Embryonic facial prominence (tissue), 1 donor: ENCODE data around the gene GGCX.

Experiments
- DNase-seq: peaks from one replicate; pipeline ENCODE4 v3.0.0-alpha.2; 2016; ENCODE audit errors: extremely low spot score

Gene GGCX

DNA sequence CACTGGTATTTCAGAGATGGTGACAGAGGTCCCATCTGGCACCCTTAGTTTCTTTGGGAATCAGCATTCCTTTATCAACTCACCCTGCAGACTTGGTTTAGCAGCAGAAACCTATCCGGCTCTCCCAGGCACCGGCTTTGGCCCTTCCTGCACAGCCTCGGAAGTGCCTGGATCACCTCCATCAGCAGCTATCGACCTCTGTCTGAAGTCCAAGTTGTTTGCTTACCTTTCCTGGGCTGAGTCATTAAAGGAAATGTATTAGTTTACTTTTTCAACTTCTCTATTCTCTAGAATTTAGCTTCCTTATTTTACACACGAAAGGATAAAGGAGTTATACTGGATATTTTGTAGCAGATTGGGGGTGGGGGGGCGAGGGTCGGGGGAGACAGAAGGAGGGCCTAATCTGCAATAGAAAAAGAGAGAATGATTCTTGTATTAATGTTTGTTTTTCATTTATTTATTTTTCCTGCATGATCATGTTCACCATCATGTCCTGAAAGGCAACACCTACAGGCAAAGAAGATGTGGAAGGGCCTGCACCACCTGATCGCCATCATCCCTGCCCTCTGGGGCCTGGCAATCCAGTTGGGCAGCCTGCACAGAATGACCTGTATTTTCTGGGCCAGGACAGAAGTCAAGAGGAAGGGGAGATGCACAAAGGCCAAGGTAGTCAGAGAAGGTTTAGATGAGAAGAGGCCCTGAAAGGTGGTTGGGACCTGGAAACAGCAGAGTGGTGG, 44.5 kb downstream of the GGCX start:
- no peak for DNase-seq

DNA sequence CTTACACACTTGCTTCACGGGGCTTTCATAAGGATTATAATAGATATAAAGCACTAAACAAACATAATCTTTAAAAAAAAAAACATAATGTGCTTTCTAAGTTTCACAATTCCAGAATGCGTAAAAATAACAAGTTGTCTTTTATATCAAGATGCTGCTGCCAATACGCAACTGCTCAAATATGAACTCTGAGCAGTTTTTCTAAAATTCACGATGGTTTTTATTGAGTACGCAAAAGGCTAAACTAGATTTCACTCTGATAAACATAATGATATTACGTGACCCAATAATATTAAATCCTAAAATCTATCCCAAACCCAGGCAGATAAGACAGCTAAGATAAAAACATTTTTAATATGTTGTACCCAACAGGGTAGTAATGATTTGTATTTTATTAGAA, 47.0 kb downstream of the GGCX start:
- no peak for DNase-seq

DNA sequence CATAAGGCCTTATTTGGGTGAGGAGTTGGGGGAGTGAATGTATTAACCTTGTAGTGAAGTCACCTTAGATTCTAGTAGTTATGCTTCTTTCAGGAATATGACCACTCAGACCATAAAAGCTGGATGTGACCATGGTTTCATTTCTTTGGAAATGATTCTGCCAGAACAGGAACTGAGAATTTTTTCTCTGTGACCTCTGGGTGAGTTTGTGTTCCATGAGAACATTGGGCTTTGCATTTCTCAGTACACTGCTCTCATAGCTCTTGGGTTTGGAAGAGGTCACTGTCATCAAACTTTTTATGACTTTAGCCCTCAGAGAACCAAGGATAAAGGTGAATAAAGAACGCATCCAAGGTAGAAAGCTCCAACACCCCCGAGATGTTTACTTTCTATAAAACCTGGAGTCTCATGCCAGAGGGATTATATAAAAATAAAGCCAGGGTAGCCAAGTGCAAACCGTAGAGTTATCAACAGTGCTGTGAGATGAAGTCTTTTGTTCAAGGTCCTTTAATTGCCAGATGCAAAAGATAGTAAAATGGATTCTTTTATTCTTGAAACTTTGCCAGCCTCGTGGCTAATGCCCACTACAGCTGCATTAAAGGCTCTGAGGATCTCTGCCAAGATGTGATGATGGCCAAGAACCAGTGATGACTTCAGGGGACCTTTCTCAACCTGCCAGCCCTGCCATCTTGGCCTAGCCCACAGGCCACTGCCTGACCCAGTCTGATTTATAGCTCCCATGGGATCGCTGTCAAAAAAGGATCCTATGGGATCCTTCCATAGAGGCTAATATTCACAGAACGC, 50.1 kb downstream of the GGCX start:
- DNase-seq: no peak

DNA sequence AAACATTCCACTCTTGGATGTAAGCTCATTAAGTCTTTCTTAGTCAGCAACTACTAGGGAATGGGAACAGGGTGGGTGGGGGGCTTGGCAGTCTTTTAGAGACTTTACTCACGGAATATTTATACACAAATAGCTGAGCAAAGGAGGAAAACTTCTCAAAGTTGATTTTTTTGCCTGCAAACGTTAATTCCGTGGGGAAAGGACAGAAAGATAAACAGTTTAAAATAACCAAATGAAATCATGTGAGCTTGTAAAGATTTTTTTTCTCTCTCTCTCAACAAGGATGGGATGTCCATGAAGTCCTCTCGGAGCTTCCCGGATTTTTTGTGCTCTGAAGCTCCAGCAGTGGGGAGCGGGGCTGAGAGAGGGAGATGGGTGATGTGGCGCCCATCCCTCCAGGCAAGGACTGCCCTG, 54.5 kb downstream of the GGCX start:
- no peak for DNase-seq

DNA sequence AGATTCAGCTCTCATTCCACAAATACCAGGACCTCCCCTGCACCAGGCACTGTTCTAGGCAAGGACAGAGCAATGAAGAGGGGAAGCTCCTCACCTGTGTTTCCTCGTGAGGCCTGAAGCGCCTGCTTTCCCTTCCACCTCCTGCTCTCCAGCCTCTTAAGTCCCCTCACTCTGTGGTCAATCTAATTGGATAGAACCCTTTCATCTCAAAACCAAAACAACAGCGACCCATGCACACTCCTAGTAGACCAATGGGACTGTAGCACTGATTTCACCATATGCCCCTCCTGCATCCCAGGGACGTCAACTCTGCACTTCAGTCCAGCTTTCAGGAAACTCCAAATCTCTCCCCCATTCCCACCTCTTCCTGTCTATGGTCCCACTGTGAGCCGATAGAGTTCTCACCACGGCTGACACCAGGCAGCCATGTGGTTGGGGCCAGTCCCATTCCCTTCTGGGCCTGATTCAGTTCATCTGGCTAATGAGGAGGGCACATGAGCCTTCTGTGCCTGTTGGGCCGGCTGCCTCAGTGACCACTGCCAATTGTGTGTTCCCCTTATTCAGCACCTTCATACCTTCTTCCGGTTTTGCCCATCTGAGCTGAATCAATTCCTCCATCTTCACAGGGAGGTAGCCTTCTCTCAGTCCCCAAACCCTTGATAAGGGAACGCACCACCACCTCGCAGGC, 55.6 kb downstream of the GGCX start:
- no peak for DNase-seq

DNA sequence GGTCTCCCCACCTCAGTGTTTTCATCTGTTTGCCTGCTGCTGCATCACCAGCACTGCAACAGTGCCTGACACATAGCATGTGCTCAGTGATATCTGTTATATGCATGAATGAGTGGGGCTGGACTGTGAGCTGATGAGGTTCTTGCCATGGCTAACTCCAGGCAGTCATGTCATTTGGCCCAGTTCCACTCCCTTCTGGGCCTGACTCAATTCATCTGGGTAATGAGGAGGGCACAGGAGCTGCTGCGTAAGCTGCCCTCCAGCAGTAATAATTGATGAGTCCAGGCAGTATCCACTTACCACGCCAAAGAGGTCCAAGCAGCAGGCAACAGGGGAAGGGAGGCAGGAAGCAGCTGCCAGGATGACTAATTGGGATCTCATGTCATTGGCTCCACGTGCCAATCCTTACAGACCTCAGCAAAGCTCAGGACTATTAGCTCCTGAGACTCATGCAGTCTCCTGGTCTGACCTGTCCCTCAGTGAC, 56.5 kb downstream of the GGCX start:
- DNase-seq: no peak

DNA sequence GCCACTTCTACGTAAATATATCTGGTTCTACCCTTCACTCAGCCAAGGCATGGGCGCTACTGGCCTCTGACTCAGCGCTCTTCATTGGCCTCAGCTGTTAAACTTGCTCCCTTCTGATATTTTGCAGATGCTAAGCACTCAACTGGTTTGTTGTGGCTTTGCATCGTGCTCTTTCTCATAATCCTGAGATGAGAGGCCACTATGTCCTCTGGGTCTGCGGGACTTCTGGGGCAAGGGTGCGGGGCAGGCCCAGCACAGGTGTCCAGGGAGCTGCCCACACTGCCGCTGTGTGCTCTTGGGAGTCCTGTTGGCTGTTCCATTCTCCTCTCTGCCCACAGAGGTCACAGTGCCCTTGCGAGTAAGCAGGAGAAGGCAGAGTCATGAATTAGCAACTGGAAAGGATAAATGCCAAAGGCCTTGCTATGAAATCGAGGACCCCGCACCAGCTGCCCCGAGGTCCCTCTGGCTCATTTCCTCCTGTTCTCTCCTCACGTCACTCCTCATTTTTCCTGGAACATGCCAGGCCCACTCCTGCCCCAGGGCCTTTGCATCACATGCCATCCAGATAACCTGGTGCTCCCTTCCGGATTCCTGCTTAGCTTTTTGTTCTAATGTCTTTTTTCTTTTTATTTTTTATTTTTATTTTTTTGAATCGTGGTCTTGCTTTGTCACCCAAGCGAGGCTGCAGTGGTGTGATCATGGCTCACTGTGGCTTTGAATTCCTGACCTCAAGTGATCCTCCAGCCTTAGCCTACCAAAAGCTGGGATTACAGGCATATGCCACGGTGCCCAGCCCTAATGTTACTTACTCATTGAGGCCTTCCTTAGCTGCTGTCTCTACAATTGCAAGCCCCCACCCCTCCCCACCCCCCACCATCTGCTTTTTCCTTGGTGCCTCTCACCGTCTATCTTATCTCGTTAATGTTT, 57.2 kb downstream of the GGCX start:
- DNase-seq: no peak

DNA sequence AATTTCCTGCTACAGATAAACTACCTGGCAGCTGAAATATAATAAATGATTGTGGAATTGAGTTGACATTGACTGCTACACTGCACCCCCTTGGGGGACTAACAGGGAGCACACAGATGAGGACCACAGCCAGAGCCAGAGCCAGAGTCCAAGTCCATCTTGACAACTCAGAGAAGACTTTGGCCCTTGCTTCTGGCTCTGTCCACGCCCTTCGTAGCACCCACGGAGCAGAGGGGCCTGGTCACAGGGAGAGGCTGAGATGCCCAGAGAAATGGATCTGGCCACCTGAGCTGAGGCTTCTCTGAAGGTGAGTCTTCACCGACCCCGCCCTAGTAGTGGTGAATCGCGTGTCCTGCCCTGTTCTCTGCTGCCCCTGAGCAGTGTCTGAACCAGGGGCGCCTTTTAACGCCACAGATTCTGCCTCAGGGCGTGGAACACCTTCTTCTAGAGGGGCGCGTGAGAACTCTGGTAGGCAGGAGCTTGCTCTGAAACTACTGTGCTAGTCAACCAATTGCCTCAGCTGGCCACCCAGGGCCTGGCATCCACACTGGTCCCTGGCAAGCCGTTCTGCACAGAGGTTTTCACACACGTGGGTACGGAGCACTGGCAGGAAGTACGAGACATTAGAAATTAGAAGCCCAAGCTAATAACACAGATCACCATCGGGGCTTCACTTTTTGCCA, 58.0 kb downstream of the GGCX start:
- no peak for DNase-seq

DNA sequence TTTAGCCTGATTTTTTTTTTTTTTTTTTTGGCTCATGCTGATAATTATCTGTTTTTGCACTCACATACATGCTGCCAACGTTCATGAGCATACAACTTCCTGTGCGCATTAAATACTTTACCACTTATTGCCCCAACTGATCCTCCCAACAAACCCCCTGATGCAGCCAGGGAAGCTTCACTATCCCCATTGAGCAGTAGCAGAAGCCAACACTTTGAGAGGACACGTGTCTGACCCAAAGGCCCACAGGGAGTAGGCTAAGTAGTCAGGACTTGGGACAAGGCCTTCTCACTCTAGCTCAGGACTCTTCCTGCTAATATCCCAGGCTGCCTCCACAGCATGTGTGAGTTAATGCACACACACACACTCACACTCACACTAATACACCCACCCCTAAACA, 58.6 kb downstream of the GGCX start:
- DNase-seq: no peak

DNA sequence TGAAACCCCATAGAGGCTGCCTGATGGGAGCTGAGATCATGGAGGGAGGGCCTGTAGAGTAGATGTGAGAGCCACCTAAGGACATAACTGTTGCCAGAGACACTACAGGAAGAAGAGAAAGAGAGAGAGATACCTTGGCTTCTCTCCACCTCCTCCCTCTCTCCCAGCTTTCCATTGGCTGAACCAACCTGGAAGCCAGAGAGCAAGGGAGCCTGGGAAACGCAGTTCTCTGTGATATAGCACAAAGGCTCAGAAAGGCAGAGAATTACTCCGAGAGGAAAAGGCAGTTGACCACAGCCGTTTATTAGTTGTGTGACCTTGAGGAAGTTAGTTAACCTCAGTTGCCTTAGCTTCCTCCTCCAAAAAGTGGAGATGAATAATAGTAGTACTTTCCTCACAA, 60.0 kb downstream of the GGCX start:
- no peak for DNase-seq

DNA sequence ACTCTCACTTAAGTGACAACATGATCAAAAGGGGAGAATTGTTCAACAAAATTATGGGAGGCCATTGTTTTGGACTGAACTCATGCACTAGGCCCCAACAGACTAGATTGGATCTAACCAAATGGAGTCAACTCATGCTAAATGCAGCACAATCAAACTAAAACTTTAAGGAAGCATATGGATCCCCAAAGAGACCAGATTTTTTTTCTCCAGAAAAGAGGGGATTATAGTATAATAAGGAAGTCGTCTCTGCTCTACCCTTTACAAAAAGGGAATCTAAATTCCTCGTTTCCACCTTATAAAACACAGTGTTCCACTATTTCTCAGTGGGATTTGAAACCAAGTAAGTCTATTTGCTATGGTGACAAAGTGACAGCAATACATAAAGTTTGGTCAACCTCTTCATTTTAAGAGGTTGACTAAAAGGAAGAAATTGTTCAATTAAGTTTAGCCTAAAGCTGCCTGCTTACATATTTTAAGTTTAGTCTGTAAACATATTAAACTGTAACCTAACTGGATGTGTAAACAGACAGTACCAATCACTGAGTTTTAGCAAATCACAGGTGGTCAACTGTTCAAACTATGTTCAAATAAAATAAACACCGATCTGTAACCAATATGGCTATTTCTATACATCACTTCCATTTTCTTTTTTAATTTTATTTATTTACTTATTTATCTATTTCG, 63.2 kb downstream of the GGCX start:
- no peak for DNase-seq

DNA sequence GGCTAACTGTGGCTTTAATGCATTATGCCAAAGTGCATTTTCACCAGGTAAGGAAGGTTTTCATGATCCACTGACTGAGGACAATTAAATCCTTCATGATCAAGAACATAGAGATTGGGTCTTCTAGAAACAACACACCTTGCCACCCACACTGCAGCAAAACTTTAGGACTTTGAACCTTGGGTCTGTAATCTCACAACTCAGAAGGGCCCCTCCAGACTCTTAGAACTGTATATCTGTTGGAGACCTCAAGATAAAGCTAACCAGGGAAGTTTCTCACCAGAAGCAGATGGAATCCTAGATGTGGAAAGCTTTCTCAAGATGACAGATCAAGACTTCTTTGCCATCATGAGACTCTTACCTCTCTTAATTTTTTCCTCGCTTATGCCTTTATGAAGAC, 64.9 kb downstream of the GGCX start:
- no peak for DNase-seq
